H54 (cell line): ENCODE data around the gene ARHGAP25.

Experiments used
- DNase-seq: peaks from one replicate; pipeline ENCODE4 v3.0.0; 2011; ENCODE audit warnings: low spot score, mixed read lengths; ENCODE audit not compliant: insufficient read length
- FAIRE-seq: peaks from 3 replicates; lab custom pipeline; 2011; peaks lifted over from hg19 to GRCh38; lab: Jason Lieb, UNC
- POLR2A ChIP-seq: IDR thresholded peaks from 2 replicates; pipeline ENCODE4 v1.6.1; 2011; ENCODE audit warnings: low read depth, mild to moderate bottlenecking, low read length

ARHGAP25 gene

DNA sequence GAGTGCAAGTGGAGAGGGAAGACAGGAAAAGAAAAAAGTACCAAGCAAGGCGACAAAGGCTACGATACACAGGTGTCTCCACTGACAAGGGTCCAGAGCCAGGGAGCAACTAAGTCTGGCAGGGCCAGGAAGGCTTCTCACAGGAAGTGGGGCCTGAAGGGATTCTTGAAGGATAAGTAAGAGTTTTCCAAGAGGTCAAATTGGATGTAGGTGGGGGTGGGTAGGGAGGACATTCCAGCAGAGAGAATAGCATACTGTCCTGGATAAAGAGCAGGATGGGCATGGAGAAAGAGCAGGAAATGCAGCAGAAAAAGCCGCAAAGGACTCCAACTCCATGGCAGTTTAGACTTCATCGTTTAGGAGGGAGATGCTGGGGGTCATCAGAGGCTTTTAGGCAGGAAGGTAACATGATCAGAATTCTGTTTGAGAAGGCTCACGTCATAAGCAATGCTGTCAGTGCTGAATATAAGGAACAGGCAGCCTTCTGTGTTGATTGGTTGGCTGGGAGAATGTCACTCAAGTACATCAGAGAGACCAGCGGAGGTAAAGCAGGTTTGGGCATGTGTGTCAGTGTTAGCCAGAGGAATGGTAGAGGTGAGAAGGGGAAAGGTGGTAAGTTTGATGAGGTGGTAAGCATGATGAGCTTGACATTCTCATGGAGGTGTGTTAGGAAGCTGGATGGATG is 35.1 kb downstream of the ARHGAP25 start:
- TF ChIP-seq POLR2A: no peak
- FAIRE-seq: no peak
- no peak for DNase-seq

DNA sequence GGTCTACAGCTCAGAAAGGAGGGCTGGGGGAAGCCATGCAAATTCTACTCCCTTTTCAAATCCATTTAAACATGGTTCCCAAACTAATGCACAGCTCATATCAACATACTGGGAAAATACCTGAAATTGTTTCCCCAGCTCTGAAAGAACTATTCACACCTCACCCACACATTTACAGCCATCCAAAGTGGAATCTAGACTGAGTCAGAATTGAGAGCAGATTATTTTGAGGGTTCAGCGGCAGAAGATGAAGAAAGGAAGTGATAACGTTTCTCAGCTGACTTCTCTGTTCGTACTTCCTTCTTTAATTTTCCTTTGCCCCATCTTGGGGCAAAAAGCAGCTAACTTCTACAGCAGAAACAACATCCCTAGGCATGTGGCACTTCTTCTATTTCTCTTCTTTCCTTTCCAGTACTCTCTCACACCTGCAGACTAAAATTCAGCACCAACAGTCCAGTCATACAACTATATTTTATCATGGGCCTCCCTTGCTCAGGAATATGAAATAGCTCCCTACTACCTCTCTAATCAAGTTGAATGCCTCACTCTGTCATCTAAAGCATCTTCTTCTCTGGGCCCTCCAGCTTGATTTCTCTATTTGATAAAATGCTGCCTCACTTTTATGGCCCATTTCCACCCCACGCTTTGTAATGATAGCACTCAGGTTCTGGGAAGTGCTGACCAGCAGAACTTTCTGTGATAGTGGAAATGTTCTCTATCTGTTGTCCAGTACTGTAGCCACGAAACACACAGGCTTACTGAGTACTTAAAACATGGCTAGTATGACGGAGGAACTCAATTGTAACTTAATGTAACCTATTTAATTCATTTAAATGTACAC is 35.9 kb downstream of the ARHGAP25 start:
- no peak for FAIRE-seq
- DNase-seq: no peak
- no peak for TF ChIP-seq POLR2A

DNA sequence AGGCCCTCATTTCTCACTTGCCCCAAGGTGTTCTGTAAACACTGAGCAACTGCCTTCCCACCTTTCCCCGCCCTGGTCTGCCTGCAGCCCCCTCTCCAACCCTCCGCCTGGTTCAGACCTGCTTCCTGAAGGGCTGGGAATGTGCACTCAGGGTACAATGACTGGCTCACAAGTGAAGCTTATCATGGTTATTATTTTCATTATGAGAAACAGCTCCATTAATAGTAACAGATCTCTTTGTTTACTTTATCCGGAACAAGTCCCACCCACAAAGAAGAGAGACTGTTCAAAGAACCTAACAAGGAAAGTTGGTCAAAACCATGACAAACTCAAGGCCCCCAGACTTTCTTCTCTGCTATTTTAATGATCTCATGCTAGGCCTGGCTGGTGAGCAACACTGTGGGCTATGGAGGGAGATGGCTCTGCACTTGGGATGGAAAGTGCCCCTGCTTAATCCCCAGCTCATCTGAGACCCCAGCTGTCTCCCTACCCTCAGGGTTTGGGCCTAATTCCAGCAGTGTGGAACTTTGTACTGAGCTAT is 36.7 kb downstream of the ARHGAP25 start:
- FAIRE-seq (no peak), DNase-seq (no peak)
- no peak for TF ChIP-seq POLR2A

DNA sequence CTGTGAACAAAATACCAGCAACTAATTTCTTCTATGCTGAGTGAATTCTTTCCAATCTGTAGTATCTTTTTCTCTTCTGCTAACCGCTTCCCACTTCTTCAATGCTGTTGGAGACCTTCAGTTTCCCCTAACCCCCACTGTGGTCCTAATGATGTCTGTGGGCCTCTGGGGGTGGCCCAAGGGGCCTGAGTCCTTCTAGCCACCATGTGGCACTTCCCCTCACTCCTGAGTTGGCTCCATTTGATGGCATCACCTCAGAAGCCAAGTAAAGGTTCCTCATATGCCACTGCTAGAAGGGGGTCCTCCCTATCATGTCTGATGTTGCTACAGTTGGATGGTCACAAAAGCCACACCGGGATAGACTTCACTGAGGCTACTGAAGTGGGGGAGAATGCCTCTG is 37.5 kb downstream of the ARHGAP25 start:
- no peak for FAIRE-seq
- DNase-seq: no peak
- no peak for TF ChIP-seq POLR2A

DNA sequence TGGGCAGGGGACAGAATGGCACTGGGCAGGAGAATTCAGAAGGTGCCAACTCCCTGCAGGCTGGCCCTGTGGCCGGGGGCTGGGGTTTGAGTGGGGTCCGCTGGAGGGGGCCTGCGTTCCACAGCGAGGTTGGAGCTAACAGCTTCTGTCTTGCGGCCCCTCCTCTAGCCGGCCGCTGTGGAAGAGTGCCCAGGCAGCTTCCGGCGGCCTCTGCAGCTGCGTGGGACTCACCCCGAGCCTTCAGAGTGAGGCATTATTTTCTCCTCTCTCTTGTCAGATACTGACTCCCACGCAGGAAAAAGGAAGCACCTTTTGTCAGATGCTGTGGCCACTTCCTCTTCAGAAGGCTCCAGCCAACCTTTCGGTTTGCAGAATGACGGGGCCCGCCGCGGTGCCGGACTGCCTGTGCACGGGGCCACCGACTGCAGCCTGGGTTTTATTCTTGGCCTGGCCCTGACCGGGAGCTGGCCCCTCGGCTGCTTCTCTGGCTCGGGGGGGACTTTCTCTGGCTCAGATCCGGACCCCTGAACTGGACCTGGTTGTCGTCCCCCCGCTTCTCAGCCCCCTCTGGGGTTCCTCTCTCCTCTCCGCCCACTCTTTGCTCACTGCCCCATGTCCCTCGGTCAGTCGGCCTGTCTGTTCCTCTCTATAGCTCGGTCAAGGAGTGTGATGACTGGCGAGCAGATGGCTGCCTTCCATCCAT is 40.1 kb downstream of the ARHGAP25 start:
- no peak for DNase-seq
- FAIRE-seq: no peak
- no peak for TF ChIP-seq POLR2A

DNA sequence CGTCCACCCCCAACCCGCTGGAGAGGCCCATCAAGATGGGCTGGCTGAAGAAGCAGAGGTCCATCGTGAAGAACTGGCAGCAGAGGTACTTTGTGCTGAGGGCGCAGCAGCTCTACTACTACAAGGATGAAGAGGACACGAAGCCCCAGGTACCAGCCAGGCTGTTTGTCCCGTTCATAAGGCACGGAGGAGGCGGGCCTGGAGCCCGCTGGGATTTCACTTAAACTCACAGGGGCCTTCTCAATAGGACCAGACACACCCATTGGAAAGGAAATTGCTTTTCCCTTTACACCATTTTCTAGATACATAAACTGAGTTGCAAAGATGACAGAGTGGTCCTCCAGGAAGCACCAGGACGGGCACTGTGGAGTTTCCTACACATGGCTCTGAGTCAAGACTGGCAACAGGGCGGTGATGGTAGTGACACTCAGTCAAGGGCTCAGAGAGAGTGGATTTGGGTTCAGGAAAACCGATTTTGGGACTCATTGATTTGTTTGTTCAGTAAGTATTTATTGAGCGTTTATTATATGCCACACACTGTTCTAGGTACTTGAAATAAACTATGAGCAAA is 40.7 kb downstream of the ARHGAP25 start:
- no peak for FAIRE-seq
- no peak for DNase-seq
- no peak for TF ChIP-seq POLR2A

DNA sequence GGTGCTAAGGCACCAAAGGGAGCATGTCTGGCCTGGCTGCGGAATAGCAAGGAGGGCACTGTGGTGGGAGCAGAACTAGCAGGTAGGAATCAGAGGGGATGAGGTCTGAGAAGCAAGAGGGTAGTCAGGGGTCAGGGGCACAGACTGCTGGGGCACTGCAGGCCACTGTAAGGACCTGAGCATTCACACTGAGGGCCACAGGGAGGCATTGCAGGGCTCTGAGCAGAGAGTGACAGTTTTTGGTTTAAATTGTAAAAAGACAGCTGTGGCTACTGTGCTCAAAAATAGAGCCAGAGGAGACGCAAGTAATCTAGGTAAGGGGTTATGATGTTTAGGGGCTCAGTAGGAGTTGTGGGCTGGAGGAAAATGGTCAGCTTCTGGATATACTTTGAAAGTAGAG is 41.5 kb downstream of the ARHGAP25 start:
- no peak for FAIRE-seq
- no peak for DNase-seq
- no peak for TF ChIP-seq POLR2A

DNA sequence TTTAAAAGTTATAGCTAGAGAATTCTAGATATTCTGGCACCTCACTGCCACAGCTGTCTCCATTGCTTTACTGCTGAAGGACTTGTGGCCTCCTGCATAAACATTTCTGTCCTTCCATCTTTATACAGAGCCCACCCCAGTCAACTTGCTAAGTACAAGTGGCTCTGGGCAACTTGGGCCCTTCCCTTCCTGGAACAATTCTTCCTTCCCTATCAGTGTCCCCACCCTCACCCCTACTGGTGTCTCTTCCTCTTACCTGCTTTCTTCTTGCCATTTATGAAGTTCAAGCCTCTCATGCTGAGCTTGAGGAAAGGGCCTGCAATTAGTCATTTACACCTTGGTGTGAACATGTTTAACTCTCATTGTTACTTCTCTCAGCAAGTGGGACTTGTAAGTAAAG is 45.0 kb downstream of the ARHGAP25 start:
- TF ChIP-seq POLR2A: no peak
- FAIRE-seq: no peak
- no peak for DNase-seq

DNA sequence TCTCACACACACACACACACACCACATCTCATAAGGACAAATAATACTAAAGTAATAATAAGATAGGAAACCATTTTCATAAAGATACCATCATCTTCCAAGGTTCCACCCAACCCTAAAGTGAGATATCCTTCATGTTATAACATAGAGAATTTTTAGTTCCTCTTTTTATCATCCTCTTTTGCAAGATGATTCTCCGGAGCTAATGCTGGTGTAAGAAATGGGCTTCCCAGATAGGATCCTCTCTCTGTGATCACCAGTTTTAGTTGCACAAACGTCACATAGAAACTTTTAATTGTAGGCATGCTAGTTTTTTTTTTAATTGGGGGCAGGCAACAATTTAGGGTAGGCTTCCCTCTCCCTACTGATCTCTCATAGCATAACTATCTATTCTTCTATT is 49.6 kb downstream of the ARHGAP25 start:
- no peak for TF ChIP-seq POLR2A
- DNase-seq: no peak
- FAIRE-seq: no peak

DNA sequence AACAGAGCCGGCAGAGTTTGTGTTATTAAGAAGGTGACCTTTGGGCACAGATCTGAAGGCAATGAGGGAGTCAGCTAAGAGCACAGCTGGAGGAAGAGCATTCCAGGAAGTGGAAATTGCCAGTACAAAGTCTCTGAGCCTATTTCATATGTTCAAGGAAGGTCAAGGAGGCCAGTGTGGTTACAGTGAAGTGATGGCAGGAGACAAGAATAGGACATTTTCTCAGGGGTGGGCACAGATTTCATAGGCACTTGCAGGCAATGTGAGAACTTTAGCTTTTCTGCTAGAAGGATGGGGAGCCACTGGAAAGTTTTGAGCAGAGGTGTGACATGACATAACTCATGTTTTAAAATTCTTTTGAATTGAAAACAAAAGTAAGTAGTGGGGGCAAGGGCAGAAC is 50.3 kb downstream of the ARHGAP25 start:
- DNase-seq (no peak), FAIRE-seq (no peak)
- TF ChIP-seq POLR2A: no peak

DNA sequence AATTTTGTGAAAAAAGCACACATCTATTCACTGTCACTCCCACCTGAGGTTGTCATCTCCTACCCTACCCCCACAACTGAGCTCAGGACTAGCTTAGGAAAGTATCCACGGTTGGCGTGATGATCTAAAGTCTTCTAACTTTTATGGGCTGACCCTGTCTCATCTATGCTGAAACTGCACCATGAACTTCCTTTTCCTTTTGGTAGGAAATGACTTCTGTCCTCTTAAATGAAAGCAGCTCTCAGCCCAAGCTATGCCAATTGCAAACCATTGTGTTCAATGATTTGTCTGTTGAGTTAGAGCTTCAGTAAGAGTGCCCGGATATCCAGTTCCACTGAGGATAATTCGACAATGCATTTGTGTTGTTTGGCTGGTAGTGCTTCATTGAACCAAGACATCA is 52.7 kb downstream of the ARHGAP25 start:
- FAIRE-seq: no peak

DNA sequence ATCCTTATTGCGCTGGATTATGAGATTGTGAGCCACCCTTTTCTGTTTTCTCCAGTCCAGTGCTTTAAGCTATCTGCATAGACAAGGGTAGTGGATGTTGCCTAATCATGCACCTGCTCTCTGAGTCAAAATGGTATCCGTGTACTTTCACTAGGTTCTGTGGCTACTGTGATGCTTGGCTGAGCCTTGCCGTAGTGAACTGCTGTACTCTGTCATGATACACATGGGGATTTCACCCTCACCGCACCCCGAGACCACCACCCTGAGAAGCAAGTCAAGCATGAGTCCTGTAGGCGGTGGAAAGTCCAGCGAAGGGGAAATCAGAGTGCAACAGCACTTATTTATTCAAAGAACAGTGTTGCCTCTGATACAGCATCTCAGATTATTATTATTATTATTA is 55.0 kb downstream of the ARHGAP25 start:
- no peak for FAIRE-seq

More for the DNA sequence above, 52.7 kb downstream of the ARHGAP25 start:
- DNase-seq: no peak
- TF ChIP-seq POLR2A: no peak

DNA sequence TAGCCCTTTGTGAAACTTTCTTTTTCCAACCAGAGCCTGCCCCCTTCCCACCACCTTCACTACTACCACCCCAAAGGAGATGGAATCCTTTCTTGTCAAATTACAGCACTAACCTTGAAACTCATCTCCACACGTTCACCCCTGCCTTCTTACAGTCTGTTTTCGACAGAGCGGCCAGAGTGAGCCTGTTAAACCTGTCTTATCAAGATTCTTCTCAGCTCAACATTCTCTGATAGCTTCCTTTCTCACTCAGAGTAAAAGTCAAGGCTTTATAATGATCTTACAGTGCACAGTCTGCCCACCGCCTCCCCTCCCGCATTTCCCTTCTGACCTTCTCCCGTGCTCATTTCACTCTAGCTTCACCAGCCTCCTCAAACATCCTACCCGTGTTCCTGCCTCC is 56.0 kb downstream of the ARHGAP25 start:
- DNase-seq (no peak), FAIRE-seq (no peak)
- TF ChIP-seq POLR2A: no peak

More for the DNA sequence above, 55.0 kb downstream of the ARHGAP25 start:
- no peak for DNase-seq
- TF ChIP-seq POLR2A: no peak
